Gastroesophageal sphincter (tissue), 3 donors: ENCODE measurements around the gene GATA6.

Source experiments
- CTCF ChIP-seq, 4 experiments: fragments of 200-600 bp in 2 of 4; fragments of 450-650 bp in 2 of 4; sonication (generic) in 1 of 4; IDR thresholded peaks; one replicate each; pipeline ENCODE4 v1.5.1; 2017 to 2019; ENCODE audit warnings: antibody characterized with exemption in 4 of 4, mild to moderate bottlenecking in 2 of 4, moderate library complexity in 2 of 4
- EP300 ChIP-seq: sonication (generic); formaldehyde crosslinking; IDR thresholded peaks from one replicate; pipeline ENCODE4 v1.6.1; 2017; ENCODE audit warnings: antibody characterized with exemption, mild to moderate bottlenecking
- POLR2A ChIP-seq, 2 donors: fragments of 450-650 bp; IDR thresholded peaks; one replicate each; pipeline ENCODE4 v1.6.1; 2017; ENCODE audit warnings: antibody characterized with exemption in 2 of 2, mild to moderate bottlenecking in 2 of 2, moderate library complexity in 1 of 2
- POLR2AphosphoS5 ChIP-seq: sonication (generic); formaldehyde crosslinking; IDR thresholded peaks from one replicate; pipeline ENCODE4 v1.6.1; 2017; ENCODE audit warnings: antibody characterized with exemption

GRCh38 chr18:22224339-22224738 lies 55.0 kb downstream of the GATA6 start:
- TF ChIP-seq CTCF (IDR thresholded peaks at IDR 0.05): no peak
- no peak for TF ChIP-seq POLR2A (IDR thresholded peaks at IDR 0.05)
- TF ChIP-seq EP300: no peak
- no peak for TF ChIP-seq POLR2AphosphoS5
